ENCODE results near the gene RPS27.
"Not testable (repeated sequence)": the region's sequence is repeated elsewhere in the genome, so short reads cannot be mapped to it uniquely, and the experiment has no call there.

The RPS27 gene

DNA sequence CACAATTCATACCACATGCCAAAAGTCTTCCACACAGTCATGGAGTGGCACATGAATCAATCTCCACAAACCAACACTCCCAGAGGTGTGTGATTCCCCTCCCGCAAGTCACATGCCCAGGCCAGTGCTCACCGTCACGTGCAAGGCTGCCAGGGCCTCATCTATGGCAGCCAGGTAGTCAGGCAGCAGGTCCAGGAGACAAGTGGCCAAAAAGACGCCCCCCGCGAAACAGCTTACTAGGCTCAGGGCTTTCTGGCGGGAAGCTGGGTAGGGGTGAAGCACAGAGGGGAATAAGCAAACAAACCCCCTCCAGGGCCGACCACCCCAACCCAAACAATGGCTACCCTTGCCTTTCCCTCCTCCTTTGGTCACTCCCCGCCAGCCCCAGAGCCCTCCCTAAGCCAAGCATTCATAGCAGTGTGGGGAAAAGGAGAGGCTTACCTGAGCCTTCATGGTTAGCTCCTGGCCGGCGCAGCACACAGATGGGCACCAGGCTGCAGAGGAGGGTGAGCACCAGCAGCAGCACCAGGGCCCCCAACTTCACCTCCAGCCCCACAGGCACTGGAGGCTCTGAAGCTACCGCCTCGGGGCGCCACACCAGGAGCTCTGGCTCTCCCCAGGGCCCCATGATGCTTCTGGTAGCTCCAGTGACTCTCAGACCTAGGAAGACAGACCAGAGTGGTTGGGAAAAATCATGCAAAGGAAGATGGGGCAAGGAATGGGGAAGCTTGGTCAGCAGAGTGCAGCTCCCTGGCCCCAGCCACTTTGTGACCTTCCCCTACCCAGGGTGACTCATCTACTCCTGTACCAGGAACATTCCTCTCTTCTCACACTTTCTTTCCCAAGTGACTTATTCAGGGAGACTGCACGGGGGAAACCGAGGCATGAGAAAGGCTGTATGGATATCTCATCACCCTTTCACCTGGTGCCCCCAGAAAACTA is 28.2 kb upstream of the RPS27 start:
- DNase-seq, result no peak

- DNase-seq, result peak; percentile 99 to 100
Measured at GRCh38 chr1:153963030-153963849, 27.3 kb upstream of the RPS27 start, which contains the start of gene SLC39A1. Gene SLC39A1 (minus strand): TSS chr1:153963537. CDS start chr1:153962715, 822 bp downstream.

GRCh38 chr1:153963850-153964331 is 26.7 kb upstream of the RPS27 start:
- peak; percentile 30 to 60 for DNase-seq

DNA sequence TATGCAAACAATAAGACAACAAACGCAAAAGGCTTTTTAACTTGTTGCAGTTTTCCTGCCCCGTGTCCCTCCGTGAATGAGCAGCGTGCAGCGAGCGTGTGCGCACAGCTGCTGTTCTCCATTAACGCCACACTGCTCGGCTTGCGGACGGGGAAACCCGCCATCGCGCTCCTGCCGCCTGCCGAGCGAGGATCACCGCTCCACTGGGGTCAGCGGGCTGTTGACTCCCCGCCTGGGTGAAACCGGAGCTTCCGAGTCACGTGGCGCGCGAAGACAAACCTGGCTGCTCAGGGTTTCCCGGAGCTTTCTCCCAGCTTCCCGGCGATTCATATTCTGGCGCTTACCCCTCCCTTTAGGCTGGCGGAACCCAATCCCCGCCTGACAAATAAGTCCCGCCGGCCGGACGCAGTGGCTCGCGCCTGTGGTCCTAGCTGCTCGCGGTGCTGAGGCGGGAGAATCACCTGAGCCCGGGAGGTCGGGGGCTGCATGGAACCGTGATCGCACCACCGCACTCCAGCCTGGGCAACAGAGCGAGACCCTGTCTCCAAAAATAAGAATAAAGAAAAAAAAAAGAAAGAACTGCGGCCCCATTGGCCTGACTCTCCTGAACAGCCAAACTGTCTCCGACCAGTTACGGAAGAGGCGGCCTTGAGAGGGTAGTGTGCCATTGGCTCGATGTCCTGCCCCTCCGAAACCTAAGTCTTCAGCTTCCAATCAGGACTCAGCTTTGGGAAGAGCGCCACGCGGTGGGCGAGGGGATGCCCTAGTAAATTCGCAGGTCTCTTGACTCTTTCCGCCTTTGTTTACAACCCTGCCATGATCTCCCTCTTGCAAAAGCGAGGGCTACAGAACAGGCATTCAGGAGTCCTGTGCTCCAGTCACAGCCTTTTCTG is 23.2 kb upstream of the RPS27 start, which contains the start of gene CREB3L4:
CREB3L4 (plus strand) TSS at position 796 of the 893 bp plus-strand sequence. CDS start 624 bp downstream, outside the sequence.
- DNase-seq, result peak; percentile 98 to 100

DNA sequence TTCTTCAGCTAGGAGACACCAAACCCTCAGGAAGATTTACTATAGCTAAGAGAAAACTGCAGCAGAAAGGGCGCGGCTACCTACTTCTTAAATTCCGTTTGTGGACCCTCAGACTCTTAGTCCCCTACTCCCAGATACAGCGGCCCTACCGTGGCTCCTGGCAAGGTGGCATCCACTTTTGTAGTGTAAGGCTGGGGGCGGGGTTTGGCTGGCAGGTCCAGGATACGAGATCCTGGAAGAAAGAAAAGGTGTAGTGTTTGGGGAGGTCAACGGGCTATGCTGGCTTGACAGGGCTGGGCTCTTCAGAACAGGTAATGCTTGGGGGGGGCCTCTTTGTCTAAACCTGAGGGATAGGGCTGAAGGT is 22.6 kb upstream of the RPS27 start:
- DNase-seq, result peak; percentile 48 to 55

DNA sequence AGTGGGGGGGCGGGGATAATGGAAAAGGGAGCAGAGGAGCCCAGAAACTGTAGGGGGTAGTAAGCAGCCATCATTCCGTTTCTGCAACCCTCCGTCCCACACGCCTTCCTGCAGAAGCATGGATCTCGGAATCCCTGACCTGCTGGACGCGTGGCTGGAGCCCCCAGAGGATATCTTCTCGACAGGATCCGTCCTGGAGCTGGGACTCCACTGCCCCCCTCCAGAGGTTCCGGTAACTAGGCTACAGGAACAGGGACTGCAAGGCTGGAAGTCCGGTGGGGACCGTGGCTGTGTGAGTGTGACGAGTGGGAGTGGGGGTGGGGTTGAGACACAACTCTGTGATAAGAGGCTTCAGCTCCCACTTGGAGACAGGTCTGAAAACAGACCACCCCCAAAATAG is 22.2 kb upstream of the RPS27 start:
- DNase-seq, result peak in 1 of 2 experiments; percentile 34

DNA sequence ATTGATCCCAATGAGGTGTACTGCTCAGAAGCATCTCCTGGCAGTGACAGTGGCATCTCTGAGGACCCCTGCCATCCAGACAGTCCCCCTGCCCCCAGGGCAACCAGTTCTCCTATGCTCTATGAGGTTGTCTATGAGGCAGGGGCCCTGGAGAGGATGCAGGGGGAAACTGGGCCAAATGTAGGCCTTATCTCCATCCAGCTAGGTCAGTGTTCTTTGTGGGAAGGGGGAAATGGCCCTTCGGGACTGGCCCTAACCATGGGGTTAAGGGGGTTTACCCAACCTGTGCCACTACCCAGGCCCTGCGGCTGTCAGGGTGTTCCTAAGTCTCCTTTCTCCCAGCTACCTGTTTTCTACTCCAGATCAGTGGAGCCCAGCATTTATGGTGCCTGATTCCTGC is 21.6 kb upstream of the RPS27 start:
- DNase-seq, result no peak

- no peak for DNase-seq
Measured at GRCh38 chr1:153970346-153970745, 20.2 kb upstream of the RPS27 start.

GRCh38 chr1:153973071-153973470 is 17.5 kb upstream of the RPS27 start:
- no peak for DNase-seq

- no peak for DNase-seq
Measured at GRCh38 chr1:153973525-153973924, 17.0 kb upstream of the RPS27 start.

DNA sequence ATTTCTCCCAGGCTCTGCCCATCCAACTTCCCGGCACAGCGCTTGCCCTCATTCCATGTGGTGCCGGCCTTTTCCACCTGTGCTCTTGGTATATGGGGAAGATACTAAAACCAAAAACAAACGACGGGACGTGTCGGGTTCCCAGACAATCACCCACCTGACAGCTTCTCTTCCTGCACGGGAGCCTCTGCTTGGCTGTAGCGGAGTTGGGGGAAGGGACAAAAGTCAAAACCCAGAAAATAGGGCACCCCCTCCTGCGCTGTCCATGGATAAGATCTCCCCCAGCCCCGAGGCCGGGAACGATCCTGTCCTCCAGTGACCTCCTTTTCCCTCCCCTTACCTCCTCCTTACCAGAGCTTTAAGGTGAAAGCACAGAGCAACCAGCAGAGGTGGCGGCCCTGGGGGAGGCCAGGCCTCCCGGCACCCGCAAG is 13.7 kb upstream of the RPS27 start:
- DNase-seq, result peak in 1 of 2 experiments; percentile 58

- DNase-seq, result peak; percentile 93 to 96
Measured at GRCh38 chr1:153977250-153978240, 13.0 kb upstream of the RPS27 start, which contains the start of gene JTB. Gene JTB (minus strand): TSS chr1:153977674. CDS start chr1:153977252, 422 bp downstream.

DNA sequence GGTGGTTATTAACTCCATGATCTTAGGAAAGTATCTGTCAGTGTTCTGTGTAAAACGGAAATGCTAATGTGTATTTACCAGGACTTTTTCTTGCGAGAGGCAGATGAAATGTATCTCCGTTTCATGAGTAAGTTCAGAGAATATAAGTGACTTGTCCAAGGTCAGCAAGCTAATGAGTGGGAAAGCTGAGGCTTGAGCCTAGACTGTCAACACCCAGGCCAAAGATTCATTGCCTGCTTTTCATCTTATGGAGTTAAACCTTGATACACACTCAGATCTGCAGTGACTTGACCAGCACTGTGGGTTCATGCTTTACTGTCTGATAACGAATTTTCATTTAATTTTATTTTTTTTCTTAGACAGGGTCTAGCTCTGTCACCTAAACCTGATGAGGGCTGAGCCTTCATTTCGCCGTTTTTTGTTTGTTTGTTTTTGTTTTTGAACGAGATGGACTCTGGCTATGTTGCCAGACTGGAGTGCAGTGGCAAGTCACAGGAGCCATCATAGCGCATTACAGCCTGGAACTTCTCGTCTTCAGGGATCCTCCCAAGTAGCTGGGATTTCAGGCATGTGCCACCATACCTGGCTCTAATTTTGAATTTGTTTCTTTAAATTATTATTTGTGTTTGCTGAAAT is 12.2 kb upstream of the RPS27 start:
- DNase-seq, result no peak

DNA sequence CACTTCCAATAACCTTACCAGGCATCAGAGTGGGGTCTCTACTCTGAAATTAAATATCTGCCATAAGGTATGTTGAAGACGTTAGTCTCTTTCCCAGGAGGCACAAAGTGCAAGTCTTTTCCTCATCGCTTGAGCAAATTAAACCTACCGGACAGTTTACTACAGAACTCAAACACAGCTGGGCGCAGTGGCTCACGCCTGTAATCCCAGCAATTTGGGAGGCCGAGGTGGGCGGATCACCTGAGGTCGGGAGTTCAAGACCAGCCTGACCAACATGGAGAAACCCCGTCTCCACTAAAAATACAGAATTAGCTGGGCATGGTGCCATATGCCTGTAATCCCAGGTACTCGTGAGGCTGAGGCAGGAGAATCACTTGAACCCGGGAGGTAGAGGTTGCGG is 11.5 kb upstream of the RPS27 start:
- DNase-seq, result not testable (repeated sequence)

GRCh38 chr1:153981735-153982134 is 8.8 kb upstream of the RPS27 start:
- DNase-seq, result not testable (repeated sequence)

GRCh38 chr1:153984123-153984894 is 6.3 kb upstream of the RPS27 start:
- no peak for DNase-seq

- DNase-seq, result no peak
Measured at GRCh38 chr1:153985341-153985912, 5.1 kb upstream of the RPS27 start.

GRCh38 chr1:153985941-153986761 is 4.4 kb upstream of the RPS27 start, which contains the start of gene RAB13:
Gene RAB13 (minus strand): TSS chr1:153986339. CDS start chr1:153986236, 103 bp downstream.
- DNase-seq, result peak; percentile 66 to 77

Measured in NCI-H2081 (cell line).